H1 (cell line): Measurements from ENCODE around the gene ACP6. TPM values are rescaled to one million over a fixed set of nuclear protein-coding genes. Genes with fewer than 3 reads are reported as not detected.

Experiments
- CBX8 ChIP-seq: fragments of 300-800, 300-1000 bp; sonication (generic); IDR thresholded peaks from 2 replicates; pipeline ENCODE4 v1.7.1; 2016; ENCODE audit warnings: low read depth, low read length, borderline replicate concordance
- EP300 ChIP-seq, 2 experiments: IDR thresholded peaks; 1 replicate in 1 of 2; 2 replicates in 1 of 2; pipeline ENCODE4 v1.6.1; 2011 to 2012; ENCODE audit warnings: low read depth in 2 of 2, low read length in 2 of 2, mild to moderate bottlenecking in 2 of 2, borderline replicate concordance in 1 of 2, inconsistent platforms in 1 of 2, moderate library complexity in 1 of 2
- HDAC6 ChIP-seq: IDR thresholded peaks from one replicate; pipeline ENCODE4 v1.7.1; 2012; ENCODE audit warnings: low read depth, mild to moderate bottlenecking, inconsistent platforms, low read length, moderate library complexity
- KDM1A ChIP-seq: fragments of 200-600, 300-600 bp; sonication (generic); IDR thresholded peaks from 2 replicates; pipeline ENCODE4 v1.7.1; 2016; ENCODE audit warnings: mild to moderate bottlenecking, low read length, borderline replicate concordance
- RNF2 ChIP-seq: fragments of 200-900, 300-1000 bp; sonication (generic); IDR thresholded peaks from 2 replicates; pipeline ENCODE4 v1.7.1; 2016; ENCODE audit warnings: borderline replicate concordance, low read depth, mild to moderate bottlenecking, antibody characterized with exemption, low read length; ENCODE audit not compliant: poor library complexity, severe bottlenecking; ENCODE audit errors: missing control alignments
- SIRT6 ChIP-seq: IDR thresholded peaks from one replicate; pipeline ENCODE4 v1.7.1; 2012; ENCODE audit warnings: low read length, inconsistent platforms
- SP2 ChIP-seq: IDR thresholded peaks from 2 replicates; pipeline ENCODE4 v1.6.1; 2012; ENCODE audit warnings: mild to moderate bottlenecking, low read length, inconsistent platforms
- polyA plus RNA-seq, 7 experiments: library from polyadenylated mRNA; depleted of rRNA in 3 of 7; stranded (reverse) in 5 of 7; unstranded in 2 of 7; fragments of >200 nt in 5 of 7; fragments of 200-250 nt in 2 of 7; gene quantifications; 1 replicate in 5 of 7; 2 replicates in 1 of 7; 4 replicates in 1 of 7; pipeline versions ENCODE4 v1.2.1 to v1.2.3, GENCODE V29; 2011 to 2013; ENCODE audit warnings: missing spikeins in 2 of 7, mixed read lengths in 2 of 7
- total RNA-seq: library from RNA; stranded (reverse); fragmentation: NEBNext Ultra II Directional; extraction: Animal tissue kit (Norgen Biotek cat#: 25700); gene quantifications from 2 replicates; pipeline ENCODE4 v1.2.1, GENCODE V29; 2021
- TF ChIP-seq, protein P1 (sequence below): fragments of 300-600 bp; sonication (generic); IDR thresholded peaks from 2 replicates; pipeline ENCODE4 v1.7.1; 2012; ENCODE audit warnings: low read length, moderate library complexity, mild to moderate bottlenecking, inconsistent platforms; ENCODE audit not compliant: insufficient replicate concordance

The ACP6 gene
- total and polyA plus RNA-seq, 2 of the 8 experiments (the other 6 are each of a cell fraction or from before 2014, with no cell fraction given), result 11.4 to 17.7 TPM

DNA sequence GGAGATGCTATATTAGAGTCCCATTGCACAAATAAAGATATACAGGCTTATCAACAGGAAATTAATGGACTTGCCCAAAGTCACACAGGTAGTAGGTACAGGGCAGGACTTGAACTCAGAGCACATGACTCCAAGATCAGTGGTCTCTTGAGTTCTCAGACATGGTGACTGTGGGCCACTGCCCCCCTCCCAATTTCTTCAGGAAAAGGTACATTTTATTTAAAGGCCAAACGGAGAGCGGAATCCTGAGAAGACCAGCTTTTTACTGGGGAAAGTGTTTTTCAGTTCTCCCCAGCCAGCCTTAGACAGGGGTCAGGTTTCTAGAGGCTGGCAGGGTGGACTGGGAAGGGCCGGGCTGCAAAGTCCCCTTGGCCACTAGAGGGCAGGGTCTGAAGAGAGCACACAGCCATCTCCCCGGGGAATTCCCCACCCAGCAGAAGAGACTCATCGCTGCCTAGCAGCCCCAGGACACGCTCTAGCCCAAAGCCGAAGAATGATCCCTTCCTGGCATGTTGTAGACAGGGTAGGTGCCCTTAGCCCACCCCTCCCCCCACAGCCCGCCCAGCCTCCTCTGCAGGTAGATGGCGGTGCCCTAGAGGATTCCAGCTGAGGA, 29.7 kb downstream of the ACP6 start (continued):
- TF ChIP-seq SIRT6 (no peak), CBX8 (no peak), KDM1A (peak; percentile 63; the same call in 1 of the 2 replicates), HDAC6 (no peak), RNF2 (no peak), EP300 (IDR thresholded peaks at IDR 0.05; ENCODE audit: borderline replicate concordance in 1 of 2, low read depth in 2 of 2, low read length in 2 of 2) (0 out of 3 replicates have a peak, but pooled peaks of 1 of the 2 experiments have one; percentile 40), SP2 (no peak)
- TF ChIP-seq, protein P1, sequence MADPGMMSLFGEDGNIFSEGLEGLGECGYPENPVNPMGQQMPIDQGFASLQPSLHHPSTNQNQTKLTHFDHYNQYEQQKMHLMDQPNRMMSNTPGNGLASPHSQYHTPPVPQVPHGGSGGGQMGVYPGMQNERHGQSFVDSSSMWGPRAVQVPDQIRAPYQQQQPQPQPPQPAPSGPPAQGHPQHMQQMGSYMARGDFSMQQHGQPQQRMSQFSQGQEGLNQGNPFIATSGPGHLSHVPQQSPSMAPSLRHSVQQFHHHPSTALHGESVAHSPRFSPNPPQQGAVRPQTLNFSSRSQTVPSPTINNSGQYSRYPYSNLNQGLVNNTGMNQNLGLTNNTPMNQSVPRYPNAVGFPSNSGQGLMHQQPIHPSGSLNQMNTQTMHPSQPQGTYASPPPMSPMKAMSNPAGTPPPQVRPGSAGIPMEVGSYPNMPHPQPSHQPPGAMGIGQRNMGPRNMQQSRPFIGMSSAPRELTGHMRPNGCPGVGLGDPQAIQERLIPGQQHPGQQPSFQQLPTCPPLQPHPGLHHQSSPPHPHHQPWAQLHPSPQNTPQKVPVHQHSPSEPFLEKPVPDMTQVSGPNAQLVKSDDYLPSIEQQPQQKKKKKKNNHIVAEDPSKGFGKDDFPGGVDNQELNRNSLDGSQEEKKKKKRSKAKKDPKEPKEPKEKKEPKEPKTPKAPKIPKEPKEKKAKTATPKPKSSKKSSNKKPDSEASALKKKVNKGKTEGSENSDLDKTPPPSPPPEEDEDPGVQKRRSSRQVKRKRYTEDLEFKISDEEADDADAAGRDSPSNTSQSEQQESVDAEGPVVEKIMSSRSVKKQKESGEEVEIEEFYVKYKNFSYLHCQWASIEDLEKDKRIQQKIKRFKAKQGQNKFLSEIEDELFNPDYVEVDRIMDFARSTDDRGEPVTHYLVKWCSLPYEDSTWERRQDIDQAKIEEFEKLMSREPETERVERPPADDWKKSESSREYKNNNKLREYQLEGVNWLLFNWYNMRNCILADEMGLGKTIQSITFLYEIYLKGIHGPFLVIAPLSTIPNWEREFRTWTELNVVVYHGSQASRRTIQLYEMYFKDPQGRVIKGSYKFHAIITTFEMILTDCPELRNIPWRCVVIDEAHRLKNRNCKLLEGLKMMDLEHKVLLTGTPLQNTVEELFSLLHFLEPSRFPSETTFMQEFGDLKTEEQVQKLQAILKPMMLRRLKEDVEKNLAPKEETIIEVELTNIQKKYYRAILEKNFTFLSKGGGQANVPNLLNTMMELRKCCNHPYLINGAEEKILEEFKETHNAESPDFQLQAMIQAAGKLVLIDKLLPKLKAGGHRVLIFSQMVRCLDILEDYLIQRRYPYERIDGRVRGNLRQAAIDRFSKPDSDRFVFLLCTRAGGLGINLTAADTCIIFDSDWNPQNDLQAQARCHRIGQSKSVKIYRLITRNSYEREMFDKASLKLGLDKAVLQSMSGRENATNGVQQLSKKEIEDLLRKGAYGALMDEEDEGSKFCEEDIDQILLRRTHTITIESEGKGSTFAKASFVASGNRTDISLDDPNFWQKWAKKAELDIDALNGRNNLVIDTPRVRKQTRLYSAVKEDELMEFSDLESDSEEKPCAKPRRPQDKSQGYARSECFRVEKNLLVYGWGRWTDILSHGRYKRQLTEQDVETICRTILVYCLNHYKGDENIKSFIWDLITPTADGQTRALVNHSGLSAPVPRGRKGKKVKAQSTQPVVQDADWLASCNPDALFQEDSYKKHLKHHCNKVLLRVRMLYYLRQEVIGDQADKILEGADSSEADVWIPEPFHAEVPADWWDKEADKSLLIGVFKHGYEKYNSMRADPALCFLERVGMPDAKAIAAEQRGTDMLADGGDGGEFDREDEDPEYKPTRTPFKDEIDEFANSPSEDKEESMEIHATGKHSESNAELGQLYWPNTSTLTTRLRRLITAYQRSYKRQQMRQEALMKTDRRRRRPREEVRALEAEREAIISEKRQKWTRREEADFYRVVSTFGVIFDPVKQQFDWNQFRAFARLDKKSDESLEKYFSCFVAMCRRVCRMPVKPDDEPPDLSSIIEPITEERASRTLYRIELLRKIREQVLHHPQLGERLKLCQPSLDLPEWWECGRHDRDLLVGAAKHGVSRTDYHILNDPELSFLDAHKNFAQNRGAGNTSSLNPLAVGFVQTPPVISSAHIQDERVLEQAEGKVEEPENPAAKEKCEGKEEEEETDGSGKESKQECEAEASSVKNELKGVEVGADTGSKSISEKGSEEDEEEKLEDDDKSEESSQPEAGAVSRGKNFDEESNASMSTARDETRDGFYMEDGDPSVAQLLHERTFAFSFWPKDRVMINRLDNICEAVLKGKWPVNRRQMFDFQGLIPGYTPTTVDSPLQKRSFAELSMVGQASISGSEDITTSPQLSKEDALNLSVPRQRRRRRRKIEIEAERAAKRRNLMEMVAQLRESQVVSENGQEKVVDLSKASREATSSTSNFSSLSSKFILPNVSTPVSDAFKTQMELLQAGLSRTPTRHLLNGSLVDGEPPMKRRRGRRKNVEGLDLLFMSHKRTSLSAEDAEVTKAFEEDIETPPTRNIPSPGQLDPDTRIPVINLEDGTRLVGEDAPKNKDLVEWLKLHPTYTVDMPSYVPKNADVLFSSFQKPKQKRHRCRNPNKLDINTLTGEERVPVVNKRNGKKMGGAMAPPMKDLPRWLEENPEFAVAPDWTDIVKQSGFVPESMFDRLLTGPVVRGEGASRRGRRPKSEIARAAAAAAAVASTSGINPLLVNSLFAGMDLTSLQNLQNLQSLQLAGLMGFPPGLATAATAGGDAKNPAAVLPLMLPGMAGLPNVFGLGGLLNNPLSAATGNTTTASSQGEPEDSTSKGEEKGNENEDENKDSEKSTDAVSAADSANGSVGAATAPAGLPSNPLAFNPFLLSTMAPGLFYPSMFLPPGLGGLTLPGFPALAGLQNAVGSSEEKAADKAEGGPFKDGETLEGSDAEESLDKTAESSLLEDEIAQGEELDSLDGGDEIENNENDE, result no peak
